GF-D8 (cell line): ENCODE data around the gene PUM1.
A peak's percentile ranks its signal among the peaks of the same experiment; 100 is the strongest.

Experiments
- DNase-seq: peaks from one replicate; lab custom pipeline; 2025; lab: John Stamatoyannopoulos, UW

Gene PUM1

GRCh38 chr1:31029026-31029425 lies 36.5 kb downstream of the PUM1 start:
- DNase-seq, result no peak

GRCh38 chr1:31027693-31028526 lies 37.6 kb downstream of the PUM1 start:
- DNase-seq, result peak; percentile 87

GRCh38 chr1:31022259-31022658 lies 43.3 kb downstream of the PUM1 start:
- no peak for DNase-seq

GRCh38 chr1:31020007-31020790 lies 45.3 kb downstream of the PUM1 start:
- DNase-seq, result no peak

GRCh38 chr1:31019401-31019800 lies 46.1 kb downstream of the PUM1 start:
- DNase-seq, result no peak

GRCh38 chr1:31016868-31017267 lies 48.6 kb downstream of the PUM1 start:
- DNase-seq, result no peak

- peak; percentile 44 for DNase-seq
These were observed 52.2 kb downstream of the PUM1 start for GRCh38 chr1:31013187-31013864.

- DNase-seq, result no peak
These were observed 53.1 kb downstream of the PUM1 start for GRCh38 chr1:31012210-31012924.

- no peak for DNase-seq
These were observed 53.8 kb downstream of the PUM1 start for GRCh38 chr1:31011719-31012118.

GRCh38 chr1:31010086-31010989 lies 55.2 kb downstream of the PUM1 start:
- DNase-seq, result no peak

GRCh38 chr1:31007462-31007991 lies 58.0 kb downstream of the PUM1 start:
- DNase-seq, result no peak

GRCh38 chr1:31006747-31007146 lies 58.8 kb downstream of the PUM1 start:
- no peak for DNase-seq

- no peak for DNase-seq
These were observed 59.8 kb downstream of the PUM1 start for GRCh38 chr1:31005617-31006166.

GRCh38 chr1:31005198-31005597 lies 60.3 kb downstream of the PUM1 start:
- DNase-seq, result no peak

GRCh38 chr1:31004231-31004621 lies 61.3 kb downstream of the PUM1 start:
- DNase-seq, result no peak

GRCh38 chr1:31003613-31004230 lies 61.8 kb downstream of the PUM1 start:
- DNase-seq, result no peak

GRCh38 chr1:31000301-31000700 lies 65.2 kb downstream of the PUM1 start:
- DNase-seq, result no peak

- no peak for DNase-seq
These were observed 66.6 kb downstream of the PUM1 start for GRCh38 chr1:30998887-30999286.

GRCh38 chr1:30998171-30998570 lies 67.3 kb downstream of the PUM1 start:
- DNase-seq, result no peak

- DNase-seq, result no peak
These were observed 68.0 kb downstream of the PUM1 start for GRCh38 chr1:30997463-30998057.
